OCI-LY1 (cell line): ENCODE results near the gene PIAS3.

Experiments used
- CTCF ChIP-seq: fragments of 200-600 bp; sonication (generic), shearing (Covaris generic); IDR thresholded peaks from 2 replicates; pipeline ENCODE4 v1.5.1; 2017; ENCODE audit warnings: mild to moderate bottlenecking, antibody characterized with exemption, low read length, moderate library complexity, mixed read lengths
- EZH2 ChIP-seq: fragments of 200-600 bp; sonication (generic), shearing (Covaris generic); IDR thresholded peaks from 2 replicates; pipeline ENCODE4 v1.8.0; 2017; ENCODE audit warnings: borderline replicate concordance, mixed run types, mild to moderate bottlenecking, antibody characterized with exemption, low read length, moderate library complexity, mixed read lengths

- peak; percentile 63 for TF ChIP-seq CTCF
- no peak for TF ChIP-seq EZH2
These were observed 3.4 kb downstream of the PIAS3 start for GRCh38 chr1:145855426-145855948.
